Stimulated activated naive CD8-positive, alpha-beta T cell treated with anti-CD3 and anti-CD28 coated beads, Interleukin-15, amount 100 ng/mL, for 72 hours (primary cell): ENCODE results near the gene MOB2.

ENCODE experiments used
- ATAC-seq: fragments of 150-1000 bp; cut with Tn5 transposase; 2 replicates; pipeline ENCODE4 v1.10.0; 2021; ENCODE audit warnings: mild to moderate bottlenecking, moderate library complexity
- DNase-seq, 2 donors: peaks; one replicate each; pipeline ENCODE4 v3.0.0; 2021 to 2022
- H3K27ac Mint-ChIP-seq, 2 donors: one replicate each; pipeline ENCODE4 v1.8.0; 2022; ENCODE audit warnings: mild to moderate bottlenecking in 2 of 2, mixed read lengths in 2 of 2, moderate library complexity in 2 of 2
- H3K27me3 Mint-ChIP-seq: one replicate; pipeline ENCODE4 v1.8.0; 2022; ENCODE audit warnings: mixed read lengths
- H3K4me1 Mint-ChIP-seq: one replicate; pipeline ENCODE4 v1.8.0; 2022; ENCODE audit warnings: mild to moderate bottlenecking, mixed read lengths
- H3K4me3 Mint-ChIP-seq, 2 donors: one replicate each; pipeline ENCODE4 v1.8.0; 2022; ENCODE audit warnings: mild to moderate bottlenecking in 2 of 2, mixed read lengths in 2 of 2, moderate library complexity in 1 of 2
- H3K9me3 Mint-ChIP-seq, 2 donors: one replicate each; pipeline ENCODE4 v1.8.0; 2022; ENCODE audit warnings: mixed read lengths in 2 of 2

Gene MOB2

GRCh38 chr11:1487091-1487850, 692 bp upstream of the MOB2 start:
- Mint-ChIP-seq H3K4me1 (peaks cover 48% of the 10 kb centered on the region), H3K4me3 (no peak overlapping the region), H3K27me3 (no peaks in the 10 kb centered on the region), H3K9me3 (no peaks in the 10 kb centered on the region), H3K27ac (peak overlapping the region; percentile 58 to 79)
- no peak for ATAC-seq
- no peak for DNase-seq

GRCh38 chr11:1485504-1485885, 1.1 kb downstream of the MOB2 start:
- H3K9me3 Mint-ChIP-seq, result no peaks in the 10 kb centered on the region
- H3K27me3 Mint-ChIP-seq, result no peaks in the 10 kb centered on the region
- peak; percentile 33 for ATAC-seq
- no peak overlapping the region for H3K4me3 Mint-ChIP-seq
- no peak for DNase-seq
- peak overlapping the region in 1 of 2 donors; percentile 93 for H3K27ac Mint-ChIP-seq
- H3K4me1 Mint-ChIP-seq, result peaks cover 46% of the 10 kb centered on the region

GRCh38 chr11:1484695-1485503, 1.7 kb downstream of the MOB2 start:
- ATAC-seq (no peak), DNase-seq (no peak)
- H3K27me3 Mint-ChIP-seq, result no peaks in the 10 kb centered on the region
- no peak overlapping the region for H3K4me3 Mint-ChIP-seq
- H3K9me3 Mint-ChIP-seq, result no peaks in the 10 kb centered on the region
- peaks cover 46% of the 10 kb centered on the region for H3K4me1 Mint-ChIP-seq
- H3K27ac Mint-ChIP-seq, result peak overlapping the region in 1 of 2 donors; percentile 82

- no peak for DNase-seq
- Mint-ChIP-seq H3K9me3 (no peaks in the 10 kb centered on the region), H3K4me3 (no peak overlapping the region), H3K27ac (peak overlapping the region in 1 of 2 donors; percentile 74), H3K27me3 (no peaks in the 10 kb centered on the region), H3K4me1 (peaks cover 48% of the 10 kb centered on the region)
- ATAC-seq, result no peak
Observed at GRCh38 chr11:1484061-1484671, 2.4 kb downstream of the MOB2 start.

- DNase-seq, result no peak
- H3K4me1 Mint-ChIP-seq, result peaks cover 47% of the 10 kb centered on the region
- H3K9me3 Mint-ChIP-seq, result no peaks in the 10 kb centered on the region
- peak overlapping the region in 1 of 2 donors; percentile 74 for H3K27ac Mint-ChIP-seq
- no peaks in the 10 kb centered on the region for H3K27me3 Mint-ChIP-seq
- ATAC-seq, result no peak
- H3K4me3 Mint-ChIP-seq, result no peak overlapping the region
Observed at GRCh38 chr11:1483445-1483961, 3.1 kb downstream of the MOB2 start.

- Mint-ChIP-seq H3K4me3 (no peak overlapping the region), H3K4me1 (peaks cover 40% of the 10 kb centered on the region), H3K27ac (peak overlapping the region; percentile 25 to 74), H3K27me3 (no peaks in the 10 kb centered on the region), H3K9me3 (no peaks in the 10 kb centered on the region)
- no peak for DNase-seq
- no peak for ATAC-seq
Observed at GRCh38 chr11:1482581-1483444, 3.8 kb downstream of the MOB2 start.

DNA sequence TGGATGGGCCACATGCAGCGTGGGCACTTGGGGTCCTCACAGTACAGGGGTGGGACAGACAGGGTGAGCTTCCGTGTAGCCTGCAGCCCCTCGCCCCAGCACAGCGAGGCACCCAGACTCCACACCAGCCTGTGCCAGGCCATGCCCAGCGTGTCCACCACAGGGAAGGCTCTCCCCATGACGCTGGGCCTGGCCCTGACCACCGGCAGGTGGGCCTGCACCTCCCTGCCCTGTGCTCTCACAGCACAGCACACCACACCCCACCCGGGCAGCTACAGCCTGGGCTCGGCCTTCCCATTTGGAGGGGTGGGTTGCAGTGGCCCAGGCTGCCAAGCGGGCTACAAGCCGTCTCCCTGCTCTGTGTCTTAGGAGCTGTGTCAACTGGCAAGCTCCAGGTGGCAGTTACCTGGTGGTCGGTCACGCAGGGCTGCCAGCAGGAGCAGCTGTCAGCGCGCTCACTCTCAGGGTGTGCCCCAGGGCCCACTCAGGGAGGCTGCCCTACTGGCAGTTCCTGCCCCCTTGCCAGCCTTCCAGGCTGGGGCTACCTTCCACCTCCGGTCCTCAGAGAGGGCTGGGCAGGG, 4.6 kb downstream of the MOB2 start:
- peak; percentile 27 for ATAC-seq
- H3K9me3 Mint-ChIP-seq, result no peaks in the 10 kb centered on the region

GRCh38 chr11:1481483-1481825, 5.1 kb downstream of the MOB2 start:
- Mint-ChIP-seq H3K27me3 (no peaks in the 10 kb centered on the region), H3K4me3 (no peak overlapping the region), H3K27ac (peak overlapping the region; percentile 52 to 71), H3K4me1 (peaks cover 32% of the 10 kb centered on the region), H3K9me3 (no peaks in the 10 kb centered on the region)
- ATAC-seq (no peak), DNase-seq (no peak)

More for the DNA sequence above, 4.6 kb downstream of the MOB2 start:
- Mint-ChIP-seq H3K4me1 (peaks cover 33% of the 10 kb centered on the region), H3K27ac (peak overlapping the region in 1 of 2 donors; percentile 74), H3K27me3 (no peaks in the 10 kb centered on the region), H3K4me3 (no peak overlapping the region)
- DNase-seq, result no peak

DNA sequence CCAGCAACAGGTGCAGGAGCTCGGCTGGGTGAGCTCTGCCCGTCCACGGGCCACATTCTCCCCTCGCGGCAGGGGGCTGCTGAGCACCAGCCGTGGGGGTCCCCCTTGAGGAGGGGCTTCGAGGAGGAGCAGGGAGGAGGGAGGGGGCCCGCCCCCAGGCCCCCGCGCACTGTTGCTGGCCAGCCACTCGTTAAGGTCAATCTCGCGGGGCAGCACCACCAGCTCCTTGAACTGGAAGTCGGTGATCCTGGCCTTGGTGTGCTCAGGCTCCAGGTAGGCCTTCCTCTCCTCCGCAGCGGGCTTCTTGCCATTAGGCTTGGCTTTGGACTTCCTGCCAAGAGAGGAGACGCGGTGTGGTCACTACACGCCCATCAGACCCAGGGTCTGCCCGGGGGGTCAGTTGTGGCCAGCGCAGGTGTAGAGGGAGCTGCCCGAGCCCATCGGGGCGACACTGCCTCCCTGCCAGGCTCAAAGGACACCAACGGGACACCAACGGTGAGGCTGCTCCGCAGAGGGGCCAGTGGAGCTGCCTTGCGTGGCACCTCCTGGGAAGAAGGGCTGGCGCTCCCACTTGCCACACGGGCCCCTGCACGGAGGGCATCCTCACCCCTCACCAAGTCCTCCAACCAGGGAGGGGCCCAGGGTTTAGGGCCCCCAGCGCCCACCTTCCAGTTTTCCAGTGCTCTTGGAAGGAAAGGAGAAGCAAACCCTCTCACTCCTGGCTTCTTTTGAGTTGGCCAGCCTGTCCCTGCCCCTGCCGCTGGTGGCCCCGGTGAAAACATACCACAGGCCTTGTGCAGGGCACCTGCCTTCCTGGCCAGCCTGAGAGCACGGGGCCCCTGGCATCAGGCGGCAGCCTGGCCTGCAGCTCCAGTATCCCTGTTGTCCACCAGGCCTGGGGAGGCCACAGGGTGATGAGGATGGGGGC, 5.8 kb downstream of the MOB2 start:
- Mint-ChIP-seq H3K4me3 (no peak overlapping the region), H3K9me3 (no peaks in the 10 kb centered on the region)

DNA sequence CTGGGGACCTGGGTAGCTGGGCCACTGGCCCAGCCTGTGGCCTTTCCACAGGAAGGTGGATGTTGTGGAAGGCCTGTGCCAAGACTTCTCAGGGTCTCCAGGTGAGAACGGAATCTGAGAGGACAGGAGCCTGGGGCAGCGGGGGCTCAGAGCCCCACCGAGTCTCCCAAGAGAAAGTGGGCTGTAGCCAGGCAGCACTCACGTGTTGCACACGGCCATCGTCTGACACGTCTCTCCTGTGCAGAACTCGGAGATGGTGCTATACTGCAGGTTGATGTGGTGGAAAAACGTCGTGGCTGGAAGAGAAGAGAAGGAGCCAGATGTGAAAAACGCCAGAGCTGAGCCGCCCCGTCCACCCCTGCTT, 6.4 kb downstream of the MOB2 start:
- DNase-seq, result no peak
- Mint-ChIP-seq H3K27ac (no peak overlapping the region), H3K4me3 (no peak overlapping the region), H3K9me3 (no peaks in the 10 kb centered on the region), H3K27me3 (no peaks in the 10 kb centered on the region), H3K4me1 (peaks cover 19% of the 10 kb centered on the region)
- ATAC-seq, result no peak

More for the DNA sequence above, 5.8 kb downstream of the MOB2 start:
- H3K4me1 Mint-ChIP-seq, result peaks cover 26% of the 10 kb centered on the region
- no peak for DNase-seq
- ATAC-seq, result no peak
- H3K27ac Mint-ChIP-seq, result no peak overlapping the region
- no peaks in the 10 kb centered on the region for H3K27me3 Mint-ChIP-seq

- no peak overlapping the region for H3K27ac Mint-ChIP-seq
- ATAC-seq, result no peak
- peaks cover 15% of the 10 kb centered on the region for H3K4me1 Mint-ChIP-seq
- H3K4me3 Mint-ChIP-seq, result no peak overlapping the region
- H3K9me3 Mint-ChIP-seq, result no peaks in the 10 kb centered on the region
- no peaks in the 10 kb centered on the region for H3K27me3 Mint-ChIP-seq
- no peak for DNase-seq
Observed at GRCh38 chr11:1479678-1480118, 6.9 kb downstream of the MOB2 start.

GRCh38 chr11:1479006-1479677, 7.4 kb downstream of the MOB2 start:
- Mint-ChIP-seq H3K9me3 (no peaks in the 10 kb centered on the region), H3K27me3 (no peaks in the 10 kb centered on the region)

DNA sequence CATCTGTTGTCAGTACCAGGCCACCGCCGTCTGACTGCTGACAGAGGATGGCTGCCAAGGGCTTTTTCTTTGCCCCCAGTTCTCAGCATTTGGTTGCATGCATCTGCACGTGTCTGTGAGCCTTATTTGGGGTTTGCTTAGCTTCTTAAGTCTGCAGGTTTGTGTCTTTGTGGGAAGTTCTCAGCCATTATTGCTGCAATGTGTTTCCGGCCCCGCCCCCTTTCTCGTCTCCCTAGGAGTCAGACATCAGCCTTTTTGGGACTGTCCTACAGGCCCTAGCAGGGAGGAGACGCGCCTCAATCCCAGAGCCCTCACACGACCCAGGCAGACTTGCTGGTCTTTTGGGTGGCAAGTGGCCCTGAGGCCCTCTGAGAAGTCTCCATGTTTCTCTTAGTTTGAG, 8.0 kb downstream of the MOB2 start:
- Mint-ChIP-seq H3K27ac (peak overlapping the region in 1 of 2 donors; percentile 14), H3K4me1 (peaks cover 11% of the 10 kb centered on the region), H3K27me3 (no peaks in the 10 kb centered on the region), H3K9me3 (no peaks in the 10 kb centered on the region), H3K4me3 (no peak overlapping the region)
- no peak for DNase-seq
- no peak for ATAC-seq

More at GRCh38 chr11:1479006-1479677, 7.4 kb downstream of the MOB2 start:
- Mint-ChIP-seq H3K27ac (no peak overlapping the region), H3K4me1 (peaks cover 14% of the 10 kb centered on the region), H3K4me3 (no peak overlapping the region)
- ATAC-seq, result no peak
- DNase-seq, result no peak
